ENCODE measurements around the gene NMBR. TPM values are rescaled to one million over a fixed set of nuclear protein-coding genes. Genes with fewer than 3 reads are reported as not detected.

Gene NMBR
- total RNA-seq, 1 experiment from 2014 or later: not detected

- Histone ChIP-seq H3K27ac (ENCODE audit: insufficient read length, low read depth, low read length) (no peak overlapping the region), H4K20me1 (ENCODE audit: control insufficient read depth, insufficient read depth, insufficient read length) (no peaks in the 10 kb centered on the region), H3T11ph (ENCODE audit: low read length) (no peak overlapping the region), H4K8ac (replicated peaks; ENCODE audit: insufficient read length, low read depth, low read length) (no peak overlapping the region), H3K56ac (ENCODE audit: insufficient read length, low read depth, low read length) (no peak overlapping the region), H2BK120ac (ENCODE audit: low read depth, low read length, poor library complexity, severe bottlenecking) (no peak overlapping the region), H3K9ac (ENCODE audit: extremely low read depth, insufficient read length, low read length) (no peak overlapping the region), H3K27me3 (ENCODE audit: insufficient read depth, low read length) (no peaks in the 10 kb centered on the region), H4K91ac (ENCODE audit: insufficient read length, low read depth, low read length) (no peak overlapping the region), H2AFZ (ENCODE audit: low read length) (no peak overlapping the region), H3K9me3 (ENCODE audit: control insufficient read depth, low read depth, low read length) (no peaks in the 10 kb centered on the region), H3K79me1 (ENCODE audit: insufficient read depth, low read depth, low read length, poor library complexity, severe bottlenecking) (no peaks in the 10 kb centered on the region), H3K4ac (ENCODE audit: low read depth, low read length) (no peak overlapping the region), H4K5ac (ENCODE audit: insufficient read length, low read depth, low read length) (no peak overlapping the region), H2BK12ac (ENCODE audit: insufficient read length, low read depth, low read length) (no peak overlapping the region), H3K23ac (ENCODE audit: insufficient read length, low read depth, low read length) (no peak overlapping the region), H3K4me1 (ENCODE audit: insufficient read depth, low read length) (peaks cover 3% of the 10 kb centered on the region; the same call in 1 of the 2 replicates), H2AK5ac (ENCODE audit: insufficient read length, low read length) (no peak overlapping the region), H3K4me2 (ENCODE audit: insufficient read depth, insufficient read length, low read length) (no peak overlapping the region), H3K79me2 (ENCODE audit: insufficient read depth, low read length) (no peaks in the 10 kb centered on the region), H2BK20ac (ENCODE audit: low read depth, low read length, poor library complexity, severe bottlenecking) (no peak overlapping the region), H3K14ac (ENCODE audit: insufficient read depth, low read length) (no peak overlapping the region), H2BK5ac (ENCODE audit: insufficient read length, low read length) (no peak overlapping the region), H3K18ac (ENCODE audit: insufficient read length, low read depth, low read length) (no peak overlapping the region), H2BK15ac (ENCODE audit: low read depth, low read length) (no peak overlapping the region), H3K23me2 (ENCODE audit: insufficient read length, low read depth, low read length, poor library complexity, severe bottlenecking) (no peaks in the 10 kb centered on the region)
- H3K27me3 Mint-ChIP-seq (ENCODE audit: low read depth): no peaks in the 10 kb centered on the region
- no peak overlapping the region for H3K4me3 Mint-ChIP-seq
- no peak overlapping the region for H3K27ac Mint-ChIP-seq
- peaks cover 12 to 31% (median 24%) of the 10 kb centered on the region in 3 experiments for H3K36me3 Mint-ChIP-seq (ENCODE audit: insufficient read depth in 1 of 3, low read depth in 3 of 3)
- H3K9me3 Mint-ChIP-seq: peaks cover 16 to 21% of the 10 kb centered on the region in 2 experiments
- TF ChIP-seq CTCF (conservative IDR thresholded peaks at IDR 0.05): no peak
- no peak for DNase-seq
- peaks cover 43 to 48% of the 10 kb centered on the region in 2 experiments for H3K4me1 Mint-ChIP-seq
These were observed 120.5 kb downstream of the NMBR start for GRCh38 chr6:142026471-142026870.

Other genes starting within 250 kb of the NMBR start
- not detected in 2 replicates for gene GJE1, start 14.2 kb downstream of the NMBR start, total RNA-seq (2021)
- 62.4 and 63.1 TPM in 2 replicates for gene VTA1, start 141 bp upstream of the NMBR start, total RNA-seq (2021)
- gene ADGRG6, start 154.9 kb upstream of the NMBR start, total RNA-seq (2021): 2.2 and 2.5 TPM in 2 replicates

Measured in H9 (cell line).